Stimulated activated CD4-positive, alpha-beta T cell treated with anti-CD3 and anti-CD28 coated beads, Interleukin-1b, Interleukin-23, amount 100 ng/mL, for 24 hours (primary cell): ENCODE results near the gene ASMTL.
A peak's percentile ranks its signal among the peaks of the same experiment; 100 is the strongest.
"Not testable (repeated sequence)": the region's sequence is repeated elsewhere in the genome, so short reads cannot be mapped to it uniquely, and the experiment has no call there.

Experiments used
- DNase-seq, 4 experiments: peaks; one replicate each; pipeline ENCODE4 v3.0.0-alpha.2; 2020; ENCODE audit warnings: low read depth in 4 of 4, low spot score in 1 of 4

Gene ASMTL

GRCh38 chrX:1452516-1453394 lies at the start of gene ASMTL:
TSS of gene ASMTL (minus strand) at chrX:1452909. CDS start at chrX:1452840, 69 bp downstream.
- peak; percentile 100 for DNase-seq

GRCh38 chrX:1502241-1502640 lies 49.5 kb upstream of the ASMTL start:
- no peak for DNase-seq

GRCh38 chrX:1500701-1501624 lies 48.3 kb upstream of the ASMTL start:
- DNase-seq = no peak

- DNase-seq = no peak
Measured at GRCh38 chrX:1496076-1496475, 43.4 kb upstream of the ASMTL start.

GRCh38 chrX:1493877-1494510 lies 41.3 kb upstream of the ASMTL start:
- no peak for DNase-seq

GRCh38 chrX:1493412-1493811 lies 40.7 kb upstream of the ASMTL start:
- DNase-seq = no peak

GRCh38 chrX:1492421-1493012 lies 39.8 kb upstream of the ASMTL start:
- DNase-seq = no peak

GRCh38 chrX:1491851-1492349 lies 39.2 kb upstream of the ASMTL start:
- peak in 1 of 4 experiments; percentile 40 for DNase-seq

GRCh38 chrX:1491248-1491647 lies 38.5 kb upstream of the ASMTL start:
- DNase-seq = not testable (repeated sequence)

GRCh38 chrX:1490723-1491122 lies 38.0 kb upstream of the ASMTL start:
- DNase-seq = not testable (repeated sequence)

GRCh38 chrX:1489354-1489753 lies 36.6 kb upstream of the ASMTL start:
- not testable (repeated sequence) for DNase-seq

GRCh38 chrX:1488745-1489144 lies 36.0 kb upstream of the ASMTL start:
- DNase-seq = no peak

GRCh38 chrX:1488141-1488540 lies 35.4 kb upstream of the ASMTL start:
- DNase-seq = no peak

- no peak for DNase-seq
Measured at GRCh38 chrX:1487401-1487800, 34.7 kb upstream of the ASMTL start.

- no peak for DNase-seq
Measured at GRCh38 chrX:1486749-1487361, 34.1 kb upstream of the ASMTL start.

GRCh38 chrX:1486177-1486576 lies 33.5 kb upstream of the ASMTL start:
- DNase-seq = no peak

GRCh38 chrX:1485033-1485432 lies 32.3 kb upstream of the ASMTL start:
- no peak for DNase-seq

- DNase-seq = no peak
Measured at GRCh38 chrX:1484638-1485019, 31.9 kb upstream of the ASMTL start.

GRCh38 chrX:1483843-1484637 lies 31.3 kb upstream of the ASMTL start:
- DNase-seq = no peak

- not testable (repeated sequence) for DNase-seq
Measured at GRCh38 chrX:1482530-1482928, 29.8 kb upstream of the ASMTL start.
